Motor neuron (in vitro differentiated cells): ENCODE data around the gene SLC39A11. TPM values are rescaled to one million over a fixed set of nuclear protein-coding genes. Genes with fewer than 3 reads are reported as not detected.

ENCODE experiments used
- ATAC-seq, 8 experiments: fragments of 200-7000 bp; cut with Tn5 transposase; replicated peaks in 6 of 8; 2 replicates each; pipeline ENCODE4 v1.8.0; 2021; ENCODE audit warnings: mild to moderate bottlenecking in 8 of 8, moderate library complexity in 8 of 8
- H3K27ac ChIP-seq, 2 donors: fragments of 250-450 bp; sonication (Bioruptor Pico); 2 replicates each; pipeline ENCODE4 v1.9.0; 2021; ENCODE audit warnings: antibody characterized with exemption in 2 of 2, mild to moderate bottlenecking in 2 of 2, moderate library complexity in 1 of 2
- H3K4me1 ChIP-seq, 2 donors: fragments of 250-450 bp; sonication (Bioruptor Pico); replicated peaks in 1 of 2; 2 replicates each; pipeline ENCODE4 v1.6.1; 2021; ENCODE audit warnings: antibody characterized with exemption in 2 of 2, mild to moderate bottlenecking in 2 of 2, moderate library complexity in 1 of 2
- H3K4me3 ChIP-seq, 5 donors: fragments of 250-450 bp; sonication (Bioruptor Pico); 2 replicates each; pipeline ENCODE4 v1.9.0; 2021; ENCODE audit warnings: antibody characterized with exemption in 5 of 5, mild to moderate bottlenecking in 5 of 5, moderate library complexity in 4 of 5
- WGBS, 10 experiments: fragments of 450-650 bp; shearing (Covaris generic); methylation state at CpG; one replicate each; pipeline ENCODE4 v1.0.0; 2022; 5-methylcytosine and 5-hydroxymethylcytosine counted together
- in situ Hi-C, 9 experiments: fragments of 400-800 bp; cut with MboI; loops; one replicate each; pipeline ENCODE4 v1.15.0; 2021; ENCODE audit warnings: low sequenced_read_pairs in 9 of 9, low pct_unique_long_range_greater_than_20kb in 2 of 9; ENCODE audit not compliant: unreplicated experiment in 9 of 9
- total RNA-seq, 8 experiments: library from RNA; unstranded; fragments of 300-600 nt; gene quantifications; 2 replicates each; pipeline versions ENCODE4 v1.2.3 to v1.2.4, GENCODE V29; 2022

SLC39A11 gene
- total RNA-seq, 8 experiments from 2014 or later, result 5.3 to 27.3 (median 10.8) TPM

DNA sequence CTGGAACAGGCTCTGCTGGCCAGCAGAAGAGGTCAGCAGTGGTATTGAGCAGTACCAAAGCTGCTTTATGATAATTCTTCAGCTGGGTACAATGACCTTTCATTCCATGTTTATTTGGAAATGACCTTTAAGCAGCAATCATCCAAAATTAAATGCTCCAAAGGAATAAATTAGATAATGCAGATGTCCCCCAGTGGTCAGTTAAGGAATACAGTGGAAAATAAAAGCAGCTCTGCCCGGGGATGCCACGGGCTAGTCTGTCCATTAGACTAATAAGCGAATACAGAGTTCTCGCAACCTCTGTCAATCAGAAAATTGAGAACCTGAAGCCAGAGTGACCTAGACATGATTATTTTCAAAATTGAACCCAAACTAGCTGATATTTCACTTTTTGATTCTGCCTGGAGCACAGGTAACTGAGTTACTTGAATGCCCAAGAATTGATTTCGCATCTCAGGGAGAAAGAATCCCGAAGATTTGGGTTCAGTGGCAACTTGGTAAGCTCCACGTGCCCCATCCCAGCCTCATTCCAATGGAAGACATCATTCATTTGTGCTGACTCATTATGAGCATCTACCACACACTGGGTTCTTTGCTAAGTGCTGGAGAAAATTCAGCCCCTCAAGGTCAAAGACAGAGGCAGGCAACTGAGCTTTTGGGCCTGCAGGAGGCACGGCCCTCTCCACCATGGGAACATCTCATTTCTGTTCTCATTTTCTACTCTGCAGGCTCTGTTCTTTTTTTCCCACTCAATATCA lies 34.4 kb upstream of the SLC39A11 start:
- Histone ChIP-seq H3K4me1 (peaks cover 1 to 2% of the 10 kb centered on the region in 2 donors), H3K27ac (no peak overlapping the region), H3K4me3 (no peak overlapping the region)
- 50 to 100% (median 86%) methylated on average over 1 to 8 of the region's 8 CpGs for WGBS, 10 experiments
- ATAC-seq, result no peak
- in situ Hi-C loops, result no loop called here

DNA sequence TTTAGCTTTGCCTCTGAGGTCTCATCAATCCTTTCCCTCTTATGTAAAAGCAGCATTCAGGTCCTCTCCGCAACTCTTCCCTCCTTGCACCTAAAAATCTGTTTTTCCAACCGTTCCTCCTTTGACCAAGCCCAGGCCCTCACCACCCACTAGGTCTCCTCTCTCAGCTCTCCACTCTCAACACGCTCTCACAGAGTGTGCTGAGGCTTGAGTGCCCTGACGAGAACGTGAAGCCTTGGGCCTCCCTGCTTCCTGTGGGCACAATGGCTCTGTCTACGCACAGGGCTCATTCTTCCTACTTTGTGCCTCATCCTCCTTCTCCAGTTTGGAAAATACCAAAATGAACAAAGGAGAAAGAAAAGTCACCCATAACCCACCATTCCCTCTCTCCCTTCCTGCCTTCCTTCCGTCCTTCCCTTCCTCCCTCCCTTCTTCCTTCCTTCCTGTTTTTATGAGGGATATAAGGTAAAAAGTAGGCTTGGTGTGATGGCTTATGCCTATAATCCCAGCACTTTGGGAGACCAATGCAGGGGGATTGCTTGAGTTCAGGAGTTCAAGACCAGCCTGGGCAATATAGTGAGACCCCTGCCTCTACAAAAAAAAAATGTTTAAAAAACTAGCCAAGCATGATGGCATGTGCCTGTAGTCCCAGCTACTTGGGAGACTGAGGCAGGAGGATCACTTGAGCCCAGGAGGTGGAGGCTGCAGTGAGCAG lies 31.3 kb upstream of the SLC39A11 start:
- ATAC-seq, result no peak
- WGBS, 10 experiments, result 73 to 100% (median 83%) methylated on average over 2 to 6 of the region's 7 CpGs; no CpG with 5 or more reads in 1 of the 10 experiments
- Histone ChIP-seq H3K4me3 (no peak overlapping the region), H3K4me1 (peaks cover 7 to 8% of the 10 kb centered on the region in 2 donors), H3K27ac (no peak overlapping the region)
- in situ Hi-C loops, result no loop called here

DNA sequence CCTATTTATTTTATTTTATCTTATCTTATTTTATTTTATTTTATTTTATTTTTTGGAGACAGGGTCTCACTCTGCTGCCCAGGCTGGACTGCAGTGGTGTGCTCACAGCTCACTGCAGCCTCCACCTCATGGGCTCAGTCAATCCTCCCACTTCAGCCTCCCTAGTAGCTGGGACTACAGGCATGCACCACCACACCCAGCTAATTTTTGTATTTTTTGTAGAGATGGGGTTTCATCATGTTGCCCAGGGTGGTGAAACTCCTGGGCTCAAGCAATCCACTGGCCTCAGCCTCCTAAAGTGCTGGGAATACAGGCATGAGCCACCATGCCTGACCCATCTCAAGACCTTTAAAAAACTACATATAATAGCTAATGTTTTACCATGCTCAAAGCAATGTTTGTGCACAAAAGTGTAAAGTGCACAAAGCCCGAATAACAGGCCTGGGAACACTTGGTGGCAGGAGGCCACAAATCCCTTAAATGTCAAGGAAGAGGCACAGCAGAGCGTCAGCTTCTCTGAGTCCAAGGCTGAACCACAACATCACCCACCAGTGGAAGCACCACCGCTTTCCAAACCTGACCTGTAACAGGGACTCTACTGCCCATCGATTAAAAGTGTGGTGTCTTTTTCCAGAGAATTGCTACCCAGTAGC lies 30.6 kb upstream of the SLC39A11 start:
- ATAC-seq, result no peak
- H3K4me3 ChIP-seq, result no peak overlapping the region
- no peak overlapping the region for H3K27ac ChIP-seq
- in situ Hi-C loops, result no loop called here
- H3K4me1 ChIP-seq, result peaks cover 12 to 13% of the 10 kb centered on the region in 2 donors
- WGBS, 10 experiments, result 43 to 100% (median 87%) methylated on average over 1 to 4 of the region's 4 CpGs

DNA sequence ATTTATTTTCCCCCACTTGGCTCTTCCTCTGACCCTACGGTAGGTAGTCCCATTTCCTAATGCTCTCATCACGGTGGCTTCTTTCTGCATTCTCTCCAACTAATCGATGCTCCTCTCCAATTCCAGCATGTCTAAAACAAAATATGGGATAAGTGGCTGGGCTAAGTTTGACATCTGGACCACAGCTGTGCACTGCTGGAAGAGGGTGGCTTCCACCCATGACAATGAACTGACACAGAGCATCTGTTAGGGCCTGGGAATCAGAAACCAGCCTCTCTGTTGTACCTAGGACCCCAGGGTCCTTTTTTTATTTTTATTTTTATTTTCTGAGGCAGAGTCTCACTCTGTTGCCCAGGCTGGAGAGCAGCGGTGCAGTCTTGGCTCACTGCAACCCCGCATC lies 29.0 kb upstream of the SLC39A11 start:
- peak in 1 of 8 experiments; percentile 39 for ATAC-seq
- WGBS, 10 experiments, result 22 to 100% (median 83%) methylated on average over 1 to 5 of the region's 5 CpGs; no CpG with 5 or more reads in 1 of the 10 experiments
- in situ Hi-C loops, result no loop called here

DNA sequence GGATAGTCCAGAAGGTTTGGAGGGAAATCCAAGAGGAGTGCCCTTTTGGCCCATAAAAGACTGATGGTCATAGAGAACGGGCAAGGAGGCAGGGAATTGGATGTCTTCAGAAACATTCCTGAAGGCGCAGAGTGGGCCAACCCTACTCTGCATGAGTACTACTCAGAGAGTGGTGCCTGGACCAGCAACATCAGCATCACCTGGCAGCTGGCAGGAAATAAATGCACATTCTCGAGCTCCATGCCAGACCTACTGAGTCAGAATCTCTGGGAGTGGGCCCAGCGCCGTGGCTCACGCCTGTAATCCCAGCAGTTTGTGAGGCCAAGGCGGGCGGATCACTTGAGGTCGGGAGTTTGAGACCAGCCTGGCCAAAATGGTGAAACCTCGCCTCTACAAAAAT lies 27.1 kb upstream of the SLC39A11 start:
- ATAC-seq, result no peak
- Histone ChIP-seq H3K4me1 (peaks cover 12 to 13% of the 10 kb centered on the region in 2 donors), H3K4me3 (no peak overlapping the region), H3K27ac (peak overlapping the region in 1 of 2 donors; percentile 66)
- in situ Hi-C loops, result no loop called here
- 60 to 100% (median 91%) methylated on average over 1 to 10 of the region's 10 CpGs; no CpG with 5 or more reads in 3 of the 10 experiments for WGBS, 10 experiments

More for the DNA sequence above, 29.0 kb upstream of the SLC39A11 start:
- Histone ChIP-seq H3K4me3 (no peak overlapping the region), H3K27ac (no peak overlapping the region), H3K4me1 (peaks cover 12 to 13% of the 10 kb centered on the region in 2 donors)

DNA sequence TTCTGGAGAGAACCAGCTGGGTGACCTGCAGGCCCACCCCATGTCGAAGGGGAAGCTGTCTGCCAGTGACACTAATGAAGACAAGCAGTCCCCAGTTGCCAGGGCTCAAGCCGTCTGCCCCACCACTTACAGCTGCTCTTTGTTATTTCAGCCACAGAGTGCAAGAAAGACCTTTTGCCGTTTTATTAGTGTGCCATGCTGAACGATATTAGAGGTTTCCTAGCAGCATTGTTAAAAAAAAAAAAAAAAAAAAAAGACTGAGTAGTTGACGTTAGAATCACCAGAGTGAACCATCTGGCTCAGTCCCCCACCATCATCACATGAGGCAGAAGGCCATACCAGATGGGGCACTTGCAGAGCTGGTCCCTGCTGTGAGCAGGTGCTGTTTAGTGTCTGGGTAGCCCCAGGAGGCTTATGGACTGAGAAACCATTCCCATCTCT lies 26.5 kb upstream of the SLC39A11 start:
- Histone ChIP-seq H3K4me3 (no peak overlapping the region), H3K4me1 (peaks cover 12 to 13% of the 10 kb centered on the region in 2 donors), H3K27ac (peak overlapping the region in 1 of 2 donors; percentile 66)
- in situ Hi-C loops, result no loop called here
- 0 to 25% (median 6%) methylated on average over 1 to 4 of the region's 5 CpGs; no CpG with 5 or more reads in 4 of the 10 experiments for WGBS, 10 experiments
- peak in 5 of 8 experiments; percentile 91 to 97 (median 93) for ATAC-seq

DNA sequence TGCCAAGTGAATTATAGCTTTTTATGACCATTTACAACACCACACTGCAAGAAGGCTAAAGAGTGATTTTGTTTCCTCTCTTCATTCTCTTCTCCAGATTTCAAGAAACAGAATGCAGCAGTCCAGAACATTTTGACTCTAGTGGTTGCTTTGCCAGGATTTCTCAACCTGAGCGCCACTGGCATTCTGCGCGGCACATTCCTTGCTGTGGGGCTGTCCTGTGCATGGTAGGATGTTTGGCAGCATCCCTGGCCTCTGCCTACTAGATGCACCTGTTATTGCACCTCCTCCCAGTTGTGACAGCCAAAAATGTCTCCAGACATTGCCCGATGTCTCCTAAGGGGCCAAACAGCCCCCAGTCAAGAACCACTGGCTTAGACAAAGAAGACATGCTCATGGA lies 25.7 kb upstream of the SLC39A11 start:
- in situ Hi-C loops, result no loop called here
- Histone ChIP-seq H3K4me3 (no peak overlapping the region), H3K4me1 (peaks cover 12 to 13% of the 10 kb centered on the region in 2 donors), H3K27ac (no peak overlapping the region)
- WGBS, 10 experiments, result 72 to 100% (median 93%) methylated on average over 1 to 4 of the region's 4 CpGs; no CpG with 5 or more reads in 5 of the 10 experiments
- no peak for ATAC-seq

DNA sequence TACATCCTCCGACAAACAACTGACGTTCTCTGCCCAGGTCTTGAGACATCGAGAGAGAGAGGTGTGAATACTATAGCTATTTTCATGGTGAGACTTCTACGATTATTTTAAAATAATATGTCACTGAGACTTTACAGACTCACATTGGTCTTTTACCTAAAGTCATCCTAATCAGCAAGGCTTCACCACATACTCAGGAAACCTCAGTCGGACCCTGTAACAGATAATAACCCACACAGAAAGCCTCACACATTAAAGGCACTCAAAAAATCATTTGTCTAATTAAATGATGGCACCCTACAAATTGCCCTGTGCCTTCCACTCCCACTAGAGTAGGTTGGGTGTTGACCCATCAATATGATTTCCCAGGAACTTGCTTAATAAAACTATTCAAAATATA lies 19.8 kb upstream of the SLC39A11 start:
- Histone ChIP-seq H3K27ac (no peak overlapping the region), H3K4me3 (no peak overlapping the region), H3K4me1 (no peaks in the 10 kb centered on the region)
- ATAC-seq, result no peak
- 40 to 92% (median 84%) methylated on average over 1 to 5 of the region's 5 CpGs; no CpG with 5 or more reads in 3 of the 10 experiments for WGBS, 10 experiments
- in situ Hi-C loops, result no loop called here

DNA sequence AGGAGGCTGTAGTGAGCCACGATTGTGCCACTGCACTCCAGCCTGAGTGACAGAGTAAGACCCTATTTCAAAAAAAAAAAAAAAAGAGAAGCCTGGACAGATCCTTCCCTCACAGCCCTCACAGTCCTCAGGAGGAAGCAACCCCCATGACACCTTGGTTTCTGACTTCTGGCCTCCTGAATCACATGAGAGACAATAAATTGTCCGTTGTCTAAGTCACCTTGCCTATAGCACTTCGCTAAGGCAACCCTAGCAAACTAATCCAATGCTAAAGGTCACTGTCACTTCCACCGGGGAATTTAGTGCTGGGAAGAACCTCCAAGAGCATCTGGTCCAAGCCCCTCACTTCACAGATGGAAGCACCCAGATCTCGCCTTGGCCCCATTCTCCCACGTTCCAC lies 18.9 kb upstream of the SLC39A11 start:
- in situ Hi-C loops, result no loop called here
- no peak overlapping the region for H3K4me3 ChIP-seq

DNA sequence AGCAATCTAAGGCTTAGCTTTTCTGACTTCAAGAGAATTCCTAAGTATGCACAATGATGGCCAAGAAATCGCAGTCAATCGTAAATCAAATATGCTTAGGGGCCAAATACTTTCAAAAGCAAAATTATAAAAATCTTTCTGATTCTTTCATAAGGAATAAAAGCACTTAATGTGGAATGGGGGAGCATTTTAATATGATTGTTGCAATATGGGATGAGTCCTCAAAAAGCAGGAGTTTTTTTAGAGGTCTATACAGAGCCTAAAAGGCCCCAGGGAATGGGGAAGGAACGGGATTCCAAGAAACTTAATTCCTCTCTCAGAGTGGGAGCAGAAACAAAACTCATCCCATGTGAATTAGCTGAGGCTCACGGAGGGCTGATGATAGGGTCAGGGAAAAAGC lies 14.7 kb upstream of the SLC39A11 start:
- 14 to 100% (median 82%) methylated on average over 2 to 4 of the region's 4 CpGs for WGBS, 10 experiments
- H3K4me1 ChIP-seq, result no peaks in the 10 kb centered on the region
- in situ Hi-C loops, result no loop called here
- no peak overlapping the region for H3K27ac ChIP-seq
- H3K4me3 ChIP-seq, result no peak overlapping the region
- no peak for ATAC-seq

More for the DNA sequence above, 18.9 kb upstream of the SLC39A11 start:
- no peak for ATAC-seq
- Histone ChIP-seq H3K4me1 (no peaks in the 10 kb centered on the region), H3K27ac (no peak overlapping the region)
- WGBS, 10 experiments, result 50 to 100% (median 83%) methylated on average over 1 to 5 of the region's 6 CpGs; no CpG with 5 or more reads in 1 of the 10 experiments

DNA sequence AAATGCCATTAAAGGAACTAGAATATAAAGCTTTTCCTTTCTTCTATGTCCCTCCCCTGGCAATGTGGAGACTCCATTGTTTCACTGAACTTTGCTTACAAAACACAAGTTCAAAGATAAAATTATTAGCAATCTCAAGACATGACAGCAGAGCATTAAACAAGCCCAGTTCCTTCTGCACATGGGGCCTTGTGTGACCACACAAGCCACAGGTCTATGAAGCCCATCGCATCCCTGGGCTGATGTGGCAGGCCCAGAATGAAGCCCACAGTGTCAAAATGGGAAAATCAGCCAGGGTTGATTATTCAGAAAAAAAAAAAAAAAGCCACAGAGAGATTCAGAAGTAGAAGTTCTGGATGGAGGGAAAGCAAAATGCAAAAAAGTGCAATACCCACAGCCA lies 12.9 kb upstream of the SLC39A11 start:
- in situ Hi-C loops, result no loop called here
- 88 to 100% (median 100%) methylated on average over 1 of the region's 1 CpG; no CpG with 5 or more reads in 5 of the 10 experiments for WGBS, 10 experiments
- no peak overlapping the region for H3K4me3 ChIP-seq
- ATAC-seq, result no peak
- H3K27ac ChIP-seq, result no peak overlapping the region
- H3K4me1 ChIP-seq, result no peaks in the 10 kb centered on the region

DNA sequence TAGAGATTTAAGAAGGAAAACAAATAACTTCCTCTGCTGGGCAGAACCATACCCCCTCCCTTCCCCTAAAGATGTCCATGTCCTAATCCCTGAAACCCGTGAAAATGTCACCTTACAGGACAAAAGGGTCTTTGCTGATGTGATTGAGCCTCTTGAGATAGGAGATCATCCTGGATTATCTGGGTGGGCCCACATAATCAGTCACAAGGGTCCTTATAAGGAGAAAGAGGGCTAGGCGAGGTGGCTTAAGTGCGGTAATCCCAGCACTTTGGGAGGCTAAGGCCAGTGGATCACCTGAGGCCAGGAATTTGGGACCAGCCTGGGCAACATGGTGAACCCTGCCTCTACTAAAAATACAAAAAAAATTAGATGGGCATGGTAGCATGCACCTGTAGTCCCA lies 12.0 kb upstream of the SLC39A11 start:
- H3K4me1 ChIP-seq, result no peaks in the 10 kb centered on the region
- 71 to 100% (median 80%) methylated on average over 1 to 3 of the region's 3 CpGs; no CpG with 5 or more reads in 3 of the 10 experiments for WGBS, 10 experiments
- H3K4me3 ChIP-seq, result no peak overlapping the region
- in situ Hi-C loops, result no loop called here
- no peak for ATAC-seq
- no peak overlapping the region for H3K27ac ChIP-seq
